Putamen (tissue), 1 donor: ENCODE results near the gene KRT75.

ENCODE experiments used
- DNase-seq: peaks from one replicate; pipeline ENCODE4 v3.0.0-alpha.2; 2016; ENCODE audit warnings: low spot score

Gene KRT75

GRCh38 chr12:52439845-52440244, 5.7 kb upstream of the KRT75 start:
- no peak for DNase-seq

- no peak for DNase-seq
Observed at GRCh38 chr12:52439420-52439819, 5.2 kb upstream of the KRT75 start.

- DNase-seq: no peak
Observed at GRCh38 chr12:52438305-52439301, 4.4 kb upstream of the KRT75 start.

GRCh38 chr12:52437508-52437907, 3.3 kb upstream of the KRT75 start:
- DNase-seq: no peak

GRCh38 chr12:52436828-52437474, 2.8 kb upstream of the KRT75 start:
- DNase-seq: no peak

GRCh38 chr12:52436000-52436827, 2.0 kb upstream of the KRT75 start:
- DNase-seq: no peak

GRCh38 chr12:52435659-52435999, 1.5 kb upstream of the KRT75 start:
- DNase-seq: no peak

- DNase-seq: no peak
Observed at GRCh38 chr12:52434760-52435530, 774 bp upstream of the KRT75 start.

- no peak for DNase-seq
Observed at GRCh38 chr12:52433501-52434080, 580 bp downstream of the KRT75 start.

GRCh38 chr12:52432559-52433207, 1.5 kb downstream of the KRT75 start:
- no peak for DNase-seq

- DNase-seq: no peak
Observed at GRCh38 chr12:52428121-52428520, 6.0 kb downstream of the KRT75 start.

GRCh38 chr12:52427083-52427482, 7.1 kb downstream of the KRT75 start:
- no peak for DNase-seq

GRCh38 chr12:52426034-52426433, 8.1 kb downstream of the KRT75 start:
- no peak for DNase-seq

GRCh38 chr12:52425466-52425865, 8.7 kb downstream of the KRT75 start:
- no peak for DNase-seq

GRCh38 chr12:52423661-52424500, 10.3 kb downstream of the KRT75 start:
- no peak for DNase-seq

- DNase-seq: no peak
Observed at GRCh38 chr12:52423035-52423434, 11.1 kb downstream of the KRT75 start.

GRCh38 chr12:52419656-52420055, 14.5 kb downstream of the KRT75 start:
- no peak for DNase-seq

- DNase-seq: no peak
Observed at GRCh38 chr12:52418576-52419110, 15.5 kb downstream of the KRT75 start.

- no peak for DNase-seq
Observed at GRCh38 chr12:52417740-52418139, 16.4 kb downstream of the KRT75 start.

GRCh38 chr12:52416795-52417194, 17.4 kb downstream of the KRT75 start:
- no peak for DNase-seq
